Cardiac fibroblast (primary cell): ENCODE data around the gene SIM2.

Experiments
- DNase-seq, 2 donors: peaks; one replicate each; pipeline versions ENCODE4 v3.0.0 to v3.0.0-alpha.2; 2010; ENCODE audit warnings: low read depth in 2 of 2
- H3K4me3 ChIP-seq, 2 donors: replicated peaks in 1 of 2; 1 replicate in 1 of 2; 2 replicates in 1 of 2; pipeline ENCODE4 v1.5.1; 2011; ENCODE audit warnings: low read depth in 2 of 2, low read length in 2 of 2, mild to moderate bottlenecking in 2 of 2, moderate library complexity in 1 of 2
- TF ChIP-seq, protein P1 (sequence below): IDR thresholded peaks from one replicate; pipeline ENCODE4 v1.5.1; 2011; ENCODE audit warnings: low read depth, mild to moderate bottlenecking, low read length, inconsistent platforms

Gene SIM2

DNA sequence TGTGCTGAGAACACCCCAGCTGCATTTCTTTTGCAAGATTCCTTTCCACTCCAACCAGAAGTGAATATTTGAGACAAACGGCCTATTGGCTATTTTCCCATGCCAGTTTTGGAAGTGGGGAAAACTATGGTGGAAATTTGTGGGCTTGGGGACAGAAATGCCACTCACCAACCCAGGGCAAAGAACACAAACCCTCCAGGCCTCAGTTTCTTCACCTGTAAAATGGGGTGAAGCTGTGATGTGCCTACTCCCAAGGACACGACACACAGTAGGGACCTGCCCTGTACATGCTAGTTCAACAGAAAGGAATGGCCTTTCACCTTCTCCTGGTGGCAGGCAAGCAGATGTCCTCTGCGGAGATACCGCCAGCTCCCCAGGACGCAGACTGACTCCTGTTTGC lies 46.5 kb downstream of the SIM2 start:
- no peak overlapping the region for H3K4me3 ChIP-seq
- no peak for DNase-seq
- TF ChIP-seq, protein P1, sequence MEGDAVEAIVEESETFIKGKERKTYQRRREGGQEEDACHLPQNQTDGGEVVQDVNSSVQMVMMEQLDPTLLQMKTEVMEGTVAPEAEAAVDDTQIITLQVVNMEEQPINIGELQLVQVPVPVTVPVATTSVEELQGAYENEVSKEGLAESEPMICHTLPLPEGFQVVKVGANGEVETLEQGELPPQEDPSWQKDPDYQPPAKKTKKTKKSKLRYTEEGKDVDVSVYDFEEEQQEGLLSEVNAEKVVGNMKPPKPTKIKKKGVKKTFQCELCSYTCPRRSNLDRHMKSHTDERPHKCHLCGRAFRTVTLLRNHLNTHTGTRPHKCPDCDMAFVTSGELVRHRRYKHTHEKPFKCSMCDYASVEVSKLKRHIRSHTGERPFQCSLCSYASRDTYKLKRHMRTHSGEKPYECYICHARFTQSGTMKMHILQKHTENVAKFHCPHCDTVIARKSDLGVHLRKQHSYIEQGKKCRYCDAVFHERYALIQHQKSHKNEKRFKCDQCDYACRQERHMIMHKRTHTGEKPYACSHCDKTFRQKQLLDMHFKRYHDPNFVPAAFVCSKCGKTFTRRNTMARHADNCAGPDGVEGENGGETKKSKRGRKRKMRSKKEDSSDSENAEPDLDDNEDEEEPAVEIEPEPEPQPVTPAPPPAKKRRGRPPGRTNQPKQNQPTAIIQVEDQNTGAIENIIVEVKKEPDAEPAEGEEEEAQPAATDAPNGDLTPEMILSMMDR: no peak

DNA sequence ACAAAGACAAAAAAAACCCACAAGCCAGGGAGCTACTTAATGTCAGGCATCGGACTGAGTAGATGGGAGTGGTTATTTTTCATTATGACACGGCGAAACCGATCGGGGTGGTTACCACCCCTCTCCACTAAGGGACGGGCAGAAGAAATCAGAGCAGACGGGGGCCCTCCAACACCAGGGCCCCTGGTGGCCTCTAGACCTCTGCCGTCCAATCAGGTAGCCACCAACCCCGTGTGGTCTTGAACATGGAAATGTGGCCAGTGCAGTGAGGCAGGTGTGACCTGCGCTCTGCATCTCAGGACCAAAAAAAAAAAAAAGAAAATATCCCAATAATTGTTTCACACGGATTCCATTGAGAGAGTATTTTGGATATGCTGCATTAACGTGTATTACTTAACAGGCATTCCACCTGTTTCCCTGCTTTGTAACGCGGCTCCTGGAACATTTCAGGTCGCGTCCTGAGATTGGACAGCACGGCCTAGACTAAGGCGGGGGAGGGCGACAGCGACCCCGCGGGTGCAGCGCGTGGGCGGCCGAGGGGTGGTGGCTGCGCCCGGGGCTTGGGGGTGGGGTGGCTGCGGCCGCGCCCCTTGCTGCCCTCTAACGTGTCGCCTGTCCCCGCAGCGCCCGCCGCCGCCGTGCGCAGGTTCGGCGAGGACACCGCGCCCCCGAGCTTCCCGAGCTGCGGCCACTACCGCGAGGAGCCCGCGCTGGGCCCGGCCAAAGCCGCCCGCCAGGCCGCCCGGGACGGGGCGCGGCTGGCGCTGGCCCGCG lies 48.3 kb downstream of the SIM2 start:
- H3K4me3 ChIP-seq: peak overlapping the region; percentile 32 to 41
- DNase-seq: no peak
- TF ChIP-seq, protein P1: no peak

DNA sequence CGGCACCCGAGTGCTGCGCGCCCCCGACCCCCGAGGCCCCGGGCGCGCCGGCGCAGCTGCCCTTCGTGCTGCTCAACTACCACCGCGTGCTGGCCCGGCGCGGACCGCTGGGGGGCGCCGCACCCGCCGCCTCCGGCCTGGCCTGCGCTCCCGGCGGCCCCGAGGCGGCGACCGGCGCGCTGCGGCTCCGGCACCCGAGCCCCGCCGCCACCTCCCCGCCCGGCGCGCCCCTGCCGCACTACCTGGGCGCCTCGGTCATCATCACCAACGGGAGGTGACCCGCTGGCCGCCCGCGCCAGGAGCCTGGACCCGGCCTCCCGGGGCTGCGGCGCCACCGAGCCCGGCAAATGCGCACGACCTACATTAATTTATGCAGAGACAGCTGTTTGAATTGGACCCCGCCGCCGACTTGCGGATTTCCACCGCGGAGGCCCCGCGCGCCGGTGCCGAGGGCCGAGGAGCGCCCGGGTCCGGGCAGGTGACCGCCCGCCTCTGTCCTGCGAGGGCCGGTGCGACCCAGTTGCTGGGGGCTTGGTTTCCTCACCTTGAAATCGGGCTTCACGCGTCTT lies 49.0 kb downstream of the SIM2 start:
- H3K4me3 ChIP-seq: peak overlapping the region; percentile 11 to 41
- TF ChIP-seq, protein P1: no peak
- DNase-seq: peak; percentile 33 to 42

- TF ChIP-seq, protein P1: no peak
- DNase-seq: peak; percentile 36 to 41
- H3K4me3 ChIP-seq: no peak overlapping the region
These were observed 51.1 kb downstream of the SIM2 start for GRCh38 chr21:36749935-36750575.

DNA sequence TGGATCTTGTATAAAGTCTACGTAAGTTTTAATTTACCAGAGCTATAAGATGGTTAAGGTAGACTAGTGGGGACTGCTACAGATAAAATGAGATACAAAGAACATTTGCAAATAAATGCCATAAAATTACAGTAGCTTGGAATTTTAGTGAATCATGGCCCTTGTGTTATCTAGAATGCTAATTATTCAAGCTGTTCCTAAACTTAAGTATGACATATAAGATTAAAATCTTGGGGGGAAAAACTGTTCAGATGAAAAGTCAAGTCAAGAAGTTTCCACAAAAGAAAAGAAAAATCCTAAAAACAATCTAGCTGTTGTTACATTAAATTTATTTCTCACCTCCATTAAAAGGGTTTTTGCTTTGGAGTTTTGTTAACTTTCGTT lies 51.7 kb downstream of the SIM2 start:
- TF ChIP-seq, protein P1: no peak
- H3K4me3 ChIP-seq: no peak overlapping the region
- no peak for DNase-seq

DNA sequence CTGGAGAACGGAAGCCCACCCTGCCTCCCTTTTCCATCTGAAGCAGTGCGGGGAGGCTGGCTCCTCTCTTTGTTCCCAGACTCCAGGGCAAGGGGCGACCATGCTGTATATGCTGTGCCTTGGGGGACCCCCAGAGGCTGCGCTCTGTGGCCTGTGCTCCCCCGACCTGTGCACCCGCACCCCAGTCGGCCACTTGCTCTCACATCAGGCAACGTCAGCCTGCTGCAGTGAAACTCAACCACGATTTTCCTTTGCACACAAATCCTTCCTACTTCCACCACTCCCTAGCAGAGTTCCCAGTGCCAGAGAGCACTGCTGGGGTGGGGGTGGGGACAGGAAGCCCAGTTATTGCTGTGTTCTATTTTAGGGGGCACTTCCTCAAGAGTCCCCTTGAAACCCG lies 52.5 kb downstream of the SIM2 start:
- TF ChIP-seq, protein P1: no peak
- no peak overlapping the region for H3K4me3 ChIP-seq
- no peak for DNase-seq
